GM12891 (cell line): ENCODE results near the gene WBP1L.

ENCODE experiments used
- DNase-seq: peaks from one replicate; pipeline ENCODE4 v3.0.0; 2011; ENCODE audit warnings: low spot score; ENCODE audit not compliant: insufficient read length
- FAIRE-seq: peaks from 2 replicates; lab custom pipeline; 2011; peaks lifted over from hg19 to GRCh38; lab: Jason Lieb, UNC
- PAX5 ChIP-seq: IDR thresholded peaks from 2 replicates; pipeline ENCODE4 v1.6.1; 2011; ENCODE audit warnings: low read length, moderate library complexity, mild to moderate bottlenecking; ENCODE audit not compliant: insufficient read depth, severe bottlenecking
- POLR2A ChIP-seq: IDR thresholded peaks from 2 replicates; pipeline ENCODE4 v1.6.1; 2011; ENCODE audit warnings: low read depth, low read length, control low read depth
- POLR2AphosphoS5 ChIP-seq: IDR thresholded peaks from 2 replicates; pipeline ENCODE4 v1.6.1; 2011; ENCODE audit warnings: low read depth, low read length, control low read depth
- POU2F2 ChIP-seq: IDR thresholded peaks from 2 replicates; pipeline ENCODE4 v1.6.1; 2011; ENCODE audit warnings: low read depth, mild to moderate bottlenecking, control low read depth, low read length, moderate library complexity
- SPI1 ChIP-seq: IDR thresholded peaks from 2 replicates; pipeline ENCODE4 v1.6.1; 2011; ENCODE audit warnings: low read depth, low read length, control low read depth
- TAF1 ChIP-seq: IDR thresholded peaks from 2 replicates; pipeline ENCODE4 v1.6.1; 2011; ENCODE audit warnings: low read depth, low read length, control low read depth

Gene WBP1L

GRCh38 chr10:102791754-102792395 is 48.1 kb downstream of the WBP1L start:
- DNase-seq (no peak), FAIRE-seq (no peak)
- TF ChIP-seq POLR2A, result no peak
- TF ChIP-seq TAF1, result no peak
- TF ChIP-seq POLR2AphosphoS5, result no peak
- no peak for TF ChIP-seq POU2F2
- TF ChIP-seq PAX5, result no peak
- no peak for TF ChIP-seq SPI1

DNA sequence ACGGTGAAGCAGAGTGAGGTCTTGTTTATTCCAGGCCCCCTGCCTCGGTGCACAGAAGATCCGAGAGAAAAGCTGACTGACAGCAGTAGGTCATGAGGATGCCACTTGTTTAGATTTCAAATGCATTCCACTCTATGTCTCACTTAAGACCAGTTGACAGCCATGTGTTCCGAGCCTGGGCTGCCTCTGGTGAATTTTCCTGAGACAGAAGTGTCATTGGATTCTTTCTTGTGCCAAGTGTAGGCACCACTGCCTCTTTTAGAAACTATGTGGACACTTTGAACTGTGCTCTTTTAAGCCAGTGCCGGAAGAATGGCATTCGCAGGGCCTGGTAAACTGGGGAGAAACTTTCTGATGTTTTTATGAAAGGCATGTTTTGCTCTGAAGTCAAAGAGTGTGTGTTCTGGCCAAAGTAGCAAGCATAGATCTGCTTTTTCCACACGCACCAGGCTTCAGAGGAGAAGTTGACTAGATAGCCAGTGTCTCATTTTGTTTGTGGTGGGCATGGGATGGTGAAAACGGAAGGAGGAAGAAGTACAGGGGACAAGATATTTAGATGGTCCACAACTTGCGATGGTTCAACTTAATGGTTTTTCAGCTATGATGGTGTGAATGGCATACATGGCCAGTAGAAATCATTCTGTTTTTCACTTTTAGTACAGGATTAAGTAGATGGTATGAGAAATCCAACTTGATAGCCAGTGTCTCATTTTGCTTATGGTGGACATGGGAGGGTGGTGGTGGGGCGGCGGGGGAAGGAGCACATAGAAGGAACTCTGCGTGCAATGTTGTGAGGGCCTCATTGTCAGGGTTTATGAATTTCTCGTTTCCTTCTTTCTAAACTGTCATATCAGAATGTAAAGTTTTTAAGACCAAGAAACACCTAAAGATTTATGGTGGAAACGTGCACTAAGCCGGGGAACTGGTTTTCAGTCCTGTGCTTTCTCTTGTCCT is 52.0 kb downstream of the WBP1L start:
- TF ChIP-seq SPI1, result peak; percentile 47; the same call in 1 of the 2 replicates
- TF ChIP-seq PAX5, result no peak
- DNase-seq, result no peak
- FAIRE-seq, result peak; percentile 31

GRCh38 chr10:102796407-102797176 is 52.8 kb downstream of the WBP1L start:
- DNase-seq (peak; percentile 52), FAIRE-seq (peak; percentile 87)
- TF ChIP-seq POU2F2 (no peak), POLR2AphosphoS5 (peak; percentile 77), TAF1 (peak; percentile 53; the same call in 1 of the 2 replicates), POLR2A (0 out of 2 replicates have a peak, but pooled peaks have one; percentile 53), PAX5 (no peak), SPI1 (no peak)

- no peak for FAIRE-seq
- no peak for DNase-seq
- no peak for TF ChIP-seq SPI1
- no peak for TF ChIP-seq POLR2A
- TF ChIP-seq TAF1, result no peak
- no peak for TF ChIP-seq PAX5
- no peak for TF ChIP-seq POU2F2
- TF ChIP-seq POLR2AphosphoS5, result no peak
Measured at GRCh38 chr10:102799691-102800471, 56.1 kb downstream of the WBP1L start.

GRCh38 chr10:102800611-102801335 is 57.0 kb downstream of the WBP1L start:
- FAIRE-seq, result no peak
- no peak for DNase-seq
- TF ChIP-seq POLR2AphosphoS5, result no peak
- no peak for TF ChIP-seq SPI1

DNA sequence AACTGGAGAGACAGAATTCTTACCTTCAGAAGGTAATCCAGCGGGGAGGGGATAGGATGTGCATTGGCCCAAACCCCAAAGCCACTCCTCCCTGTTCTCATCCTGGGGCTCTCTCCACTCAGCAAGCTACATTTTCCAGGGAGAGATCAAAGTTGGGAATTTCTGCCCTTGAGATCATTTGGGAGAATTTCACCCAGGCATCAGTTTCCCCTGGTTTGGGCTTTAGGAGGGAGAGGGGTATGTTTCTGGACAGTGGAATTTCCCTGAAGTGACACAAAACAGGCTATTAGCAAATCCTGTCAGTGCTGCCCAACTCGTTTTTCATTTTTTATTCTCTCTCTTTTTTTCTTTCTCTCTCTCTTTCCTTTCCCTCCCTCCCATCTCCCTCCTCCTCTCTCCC is 57.7 kb downstream of the WBP1L start:
- DNase-seq (no peak), FAIRE-seq (no peak)
- TF ChIP-seq TAF1, result no peak
- no peak for TF ChIP-seq POLR2AphosphoS5
- TF ChIP-seq PAX5, result no peak
- TF ChIP-seq SPI1, result no peak
- no peak for TF ChIP-seq POU2F2
- TF ChIP-seq POLR2A, result no peak

GRCh38 chr10:102801978-102802377 is 58.2 kb downstream of the WBP1L start:
- FAIRE-seq, result no peak
- no peak for DNase-seq
- TF ChIP-seq POLR2AphosphoS5 (no peak), PAX5 (no peak), POU2F2 (no peak), SPI1 (no peak), TAF1 (no peak), POLR2A (no peak)

- peak; percentile 35 for FAIRE-seq
- no peak for DNase-seq
- no peak for TF ChIP-seq TAF1
- no peak for TF ChIP-seq POU2F2
- no peak for TF ChIP-seq POLR2A
- no peak for TF ChIP-seq PAX5
- no peak for TF ChIP-seq POLR2AphosphoS5
- no peak for TF ChIP-seq SPI1
Measured at GRCh38 chr10:102802920-102803534, 59.3 kb downstream of the WBP1L start.
